DMS153 (cell line): Measurements from ENCODE around the gene LINGO4.

Experiments used
- DNase-seq: peaks from one replicate; lab custom pipeline; 2025; lab: John Stamatoyannopoulos, UW

LINGO4 gene

GRCh38 chr1:151813271-151813977, 8.2 kb upstream of the LINGO4 start:
- no peak for DNase-seq

GRCh38 chr1:151811181-151811580, 6.0 kb upstream of the LINGO4 start:
- no peak for DNase-seq

GRCh38 chr1:151809985-151810556, 4.9 kb upstream of the LINGO4 start:
- no peak for DNase-seq

- DNase-seq: no peak
Measured at GRCh38 chr1:151809290-151809984, 4.2 kb upstream of the LINGO4 start.

GRCh38 chr1:151807766-151808165, 2.5 kb upstream of the LINGO4 start:
- no peak for DNase-seq

- DNase-seq: no peak
Measured at GRCh38 chr1:151807131-151807530, 1.9 kb upstream of the LINGO4 start.

- no peak for DNase-seq
Measured at GRCh38 chr1:151806170-151806569, 951 bp upstream of the LINGO4 start.

GRCh38 chr1:151803915-151804314, 1.3 kb downstream of the LINGO4 start:
- no peak for DNase-seq

- DNase-seq: no peak
Measured at GRCh38 chr1:151803164-151803563, 2.1 kb downstream of the LINGO4 start.

GRCh38 chr1:151802372-151802771, 2.8 kb downstream of the LINGO4 start:
- DNase-seq: no peak

- DNase-seq: no peak
Measured at GRCh38 chr1:151801846-151802245, 3.4 kb downstream of the LINGO4 start.

GRCh38 chr1:151801310-151801820, 3.9 kb downstream of the LINGO4 start:
- no peak for DNase-seq

GRCh38 chr1:151800830-151801229, 4.4 kb downstream of the LINGO4 start:
- no peak for DNase-seq

- DNase-seq: no peak
Measured at GRCh38 chr1:151799179-151800022, 5.8 kb downstream of the LINGO4 start.

GRCh38 chr1:151798571-151798970, 6.6 kb downstream of the LINGO4 start:
- DNase-seq: no peak

GRCh38 chr1:151790940-151791651, 14.1 kb downstream of the LINGO4 start:
- DNase-seq: no peak

- peak; percentile 100 for DNase-seq
Measured at GRCh38 chr1:151790071-151790939, 14.9 kb downstream of the LINGO4 start, which contains the start of gene TDRKH. Gene TDRKH (minus strand): TSS chr1:151790500. CDS start chr1:151783022, 7,478 bp downstream.

- DNase-seq: no peak
Measured at GRCh38 chr1:151787689-151788088, 17.5 kb downstream of the LINGO4 start.

GRCh38 chr1:151783796-151784195, 21.4 kb downstream of the LINGO4 start:
- no peak for DNase-seq

GRCh38 chr1:151782741-151783140, 22.5 kb downstream of the LINGO4 start:
- DNase-seq: no peak
